ENCODE results near the gene TBC1D10B. TPM values are rescaled to one million over a fixed set of nuclear protein-coding genes. Genes with fewer than 3 reads are reported as not detected.
A peak's percentile ranks its signal among the peaks of the same experiment; 100 is the strongest.
"Not testable (repeated sequence)": the region's sequence is repeated elsewhere in the genome, so short reads cannot be mapped to it uniquely, and the experiment has no call there.

TBC1D10B gene
- total RNA-seq, 1 experiment from 2014 or later, result 60.6 TPM

DNA sequence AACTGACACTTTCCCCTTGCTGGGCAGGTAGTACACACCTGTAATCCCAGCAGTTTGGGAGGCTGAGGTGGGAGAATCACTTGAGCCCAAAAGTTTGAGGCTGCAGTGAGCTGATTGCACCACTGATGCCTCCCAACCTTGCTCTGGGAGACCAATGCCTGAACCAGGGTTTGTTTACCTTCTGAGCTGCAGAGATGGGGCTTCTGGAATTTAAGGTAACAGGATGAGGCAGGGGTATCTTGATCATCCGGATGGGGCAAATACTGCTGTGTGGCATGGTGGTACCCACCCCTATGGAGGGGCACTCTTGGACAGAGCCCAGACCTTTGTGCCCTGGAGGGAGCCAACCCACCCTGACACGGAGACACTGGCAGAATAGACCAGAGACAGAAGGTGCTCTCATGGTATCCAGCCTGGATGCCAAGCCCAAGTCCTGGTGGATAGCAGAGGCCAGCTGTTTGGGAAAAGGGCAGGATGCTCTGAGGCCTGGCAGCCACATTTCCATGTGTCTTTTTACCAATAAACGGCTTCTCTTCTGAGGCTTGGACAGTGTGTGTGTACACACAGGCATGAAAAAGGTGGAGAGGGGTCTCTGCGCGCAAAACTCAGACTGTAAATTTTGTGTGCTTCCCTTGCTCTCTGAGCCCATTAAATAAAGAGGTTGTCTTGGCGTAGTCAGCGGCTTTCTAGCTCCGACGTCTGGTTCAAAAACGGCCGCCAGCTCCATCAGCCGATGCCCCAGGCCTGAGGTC is 29.3 kb upstream of the TBC1D10B start:
- DNase-seq, result no peak
- H3K9me3 ChIP-seq, result no peaks in the 10 kb centered on the region
- peak overlapping the region; percentile 50 for H3K4me3 ChIP-seq
- H3K36me3 ChIP-seq, result peaks cover 17% of the 10 kb centered on the region
- no peaks in the 10 kb centered on the region for H3K27me3 ChIP-seq

DNA sequence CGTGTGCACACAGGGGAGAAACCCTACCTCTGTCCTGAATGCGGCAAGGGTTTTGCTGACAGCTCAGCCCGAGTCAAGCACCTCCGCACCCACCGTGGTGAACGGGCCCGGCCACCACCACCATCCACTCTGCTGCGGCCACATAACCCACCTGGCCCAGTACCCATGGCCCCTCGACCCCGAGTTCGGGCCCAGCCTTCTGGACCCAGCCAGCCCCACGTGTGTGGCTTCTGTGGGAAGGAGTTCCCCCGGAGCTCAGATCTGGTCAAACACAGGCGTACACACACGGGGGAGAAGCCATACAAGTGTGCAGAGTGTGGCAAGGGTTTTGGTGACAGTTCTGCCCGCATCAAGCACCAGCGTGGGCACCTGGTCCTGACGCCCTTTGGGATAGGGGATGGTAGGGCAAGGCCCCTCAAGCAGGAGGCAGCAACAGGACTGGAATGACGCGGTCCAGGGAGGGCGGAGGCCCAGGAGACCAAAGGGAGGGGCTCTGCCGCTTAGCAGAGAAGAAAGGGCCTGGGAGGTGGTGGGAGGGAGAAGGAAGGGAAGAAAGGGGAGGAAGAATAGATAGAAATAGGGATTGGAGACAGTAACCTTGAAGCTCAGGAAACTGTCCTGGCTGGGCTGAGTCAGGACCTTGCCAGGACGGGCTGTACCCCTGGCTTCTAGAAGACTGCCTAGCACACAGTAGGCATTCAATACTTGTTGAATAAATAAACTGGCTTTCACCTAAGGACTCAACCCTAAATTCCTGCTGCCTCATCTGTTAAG is 28.6 kb upstream of the TBC1D10B start:
- no peaks in the 10 kb centered on the region for H3K9me3 ChIP-seq
- H3K27me3 ChIP-seq, result no peaks in the 10 kb centered on the region
- no peak overlapping the region for H3K4me3 ChIP-seq
- no peak for DNase-seq
- H3K36me3 ChIP-seq, result peaks cover 17% of the 10 kb centered on the region

DNA sequence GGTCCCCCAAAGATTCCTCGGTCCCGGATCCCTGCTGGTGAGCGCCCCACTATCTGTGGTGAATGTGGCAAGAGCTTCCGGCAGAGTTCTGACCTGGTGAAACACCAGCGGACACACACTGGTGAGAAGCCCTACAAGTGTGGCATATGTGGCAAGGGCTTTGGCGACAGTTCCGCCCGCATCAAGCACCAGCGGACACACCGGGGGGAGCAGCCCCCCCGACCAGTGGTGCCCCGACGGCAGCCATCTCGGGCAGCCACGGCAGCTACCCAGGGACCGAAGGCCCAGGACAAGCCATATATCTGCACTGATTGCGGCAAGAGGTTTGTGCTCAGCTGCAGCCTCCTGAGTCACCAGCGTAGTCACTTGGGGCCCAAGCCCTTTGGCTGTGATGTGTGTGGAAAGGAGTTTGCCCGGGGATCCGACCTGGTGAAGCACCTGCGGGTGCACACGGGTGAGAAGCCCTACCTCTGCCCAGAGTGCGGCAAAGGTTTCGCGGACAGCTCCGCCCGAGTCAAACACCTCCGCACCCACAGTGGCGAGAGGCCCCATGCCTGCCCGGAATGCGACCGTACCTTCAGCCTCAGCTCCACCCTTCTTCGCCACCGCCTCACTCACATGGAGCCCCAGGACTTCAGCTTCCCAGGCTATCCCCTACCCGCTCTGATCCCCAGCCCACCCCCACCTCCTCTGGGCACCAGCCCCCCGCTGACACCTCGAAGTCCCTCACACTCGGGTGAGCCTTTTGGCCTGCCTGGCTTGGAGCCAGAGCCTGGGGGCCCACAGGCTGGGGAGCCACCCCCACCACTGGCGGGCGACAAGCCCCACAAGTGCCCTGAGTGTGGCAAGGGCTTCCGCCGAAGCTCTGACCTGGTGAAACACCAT is 27.7 kb upstream of the TBC1D10B start:
- no peak for DNase-seq
- no peaks in the 10 kb centered on the region for H3K9me3 ChIP-seq
- H3K27me3 ChIP-seq, result no peaks in the 10 kb centered on the region
- H3K4me3 ChIP-seq, result no peak overlapping the region
- H3K36me3 ChIP-seq, result peaks cover 17% of the 10 kb centered on the region

DNA sequence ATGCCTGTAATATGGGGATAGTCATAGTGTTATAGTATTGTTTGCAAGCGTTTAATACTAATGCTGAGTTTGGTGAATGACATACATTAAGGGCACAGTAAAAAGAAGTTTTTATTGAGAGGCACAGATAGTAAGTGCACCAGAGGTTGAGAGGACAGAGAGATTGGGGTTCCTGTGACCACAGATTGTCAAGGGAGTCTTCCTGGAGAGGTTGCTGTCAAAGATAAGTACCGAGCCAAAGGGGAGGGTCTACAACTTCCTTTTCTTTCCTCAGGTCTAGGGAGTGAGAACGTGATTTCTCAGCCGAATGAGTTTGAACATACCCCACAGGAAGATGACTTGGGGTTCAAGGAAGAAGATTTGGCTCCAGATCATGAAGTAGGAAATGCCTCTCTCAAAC is 26.8 kb upstream of the TBC1D10B start:
- Histone ChIP-seq H3K36me3 (peaks cover 17% of the 10 kb centered on the region), H3K27me3 (no peaks in the 10 kb centered on the region), H3K4me3 (no peak overlapping the region), H3K9me3 (no peaks in the 10 kb centered on the region)
- no peak for DNase-seq

DNA sequence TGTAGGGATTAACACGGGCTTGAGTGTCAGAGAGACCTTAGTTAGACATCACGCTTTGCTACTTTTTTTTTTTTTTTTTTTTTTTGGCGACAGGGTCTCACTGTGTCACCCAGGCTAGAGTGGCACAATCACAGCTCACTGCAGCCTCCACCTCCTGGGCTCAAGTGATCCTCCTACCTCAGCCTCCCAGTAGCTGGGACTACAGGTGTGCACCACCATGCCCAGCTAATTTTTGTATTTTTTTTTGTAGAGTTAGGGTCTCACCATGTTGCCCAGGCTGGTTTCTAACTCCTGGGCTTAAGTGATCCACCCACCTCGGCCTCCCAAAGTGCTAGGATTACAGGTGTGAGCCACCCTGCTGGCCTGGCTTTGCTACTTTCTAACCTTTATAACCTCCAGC is 26.3 kb upstream of the TBC1D10B start:
- Histone ChIP-seq H3K4me3 (peak overlapping the region; percentile 97; the same call in 1 of the 2 replicates), H3K36me3 (peaks cover 17% of the 10 kb centered on the region)
- DNase-seq, H3K9me3 ChIP-seq, H3K27me3 ChIP-seq: not testable (repeated sequence)

DNA sequence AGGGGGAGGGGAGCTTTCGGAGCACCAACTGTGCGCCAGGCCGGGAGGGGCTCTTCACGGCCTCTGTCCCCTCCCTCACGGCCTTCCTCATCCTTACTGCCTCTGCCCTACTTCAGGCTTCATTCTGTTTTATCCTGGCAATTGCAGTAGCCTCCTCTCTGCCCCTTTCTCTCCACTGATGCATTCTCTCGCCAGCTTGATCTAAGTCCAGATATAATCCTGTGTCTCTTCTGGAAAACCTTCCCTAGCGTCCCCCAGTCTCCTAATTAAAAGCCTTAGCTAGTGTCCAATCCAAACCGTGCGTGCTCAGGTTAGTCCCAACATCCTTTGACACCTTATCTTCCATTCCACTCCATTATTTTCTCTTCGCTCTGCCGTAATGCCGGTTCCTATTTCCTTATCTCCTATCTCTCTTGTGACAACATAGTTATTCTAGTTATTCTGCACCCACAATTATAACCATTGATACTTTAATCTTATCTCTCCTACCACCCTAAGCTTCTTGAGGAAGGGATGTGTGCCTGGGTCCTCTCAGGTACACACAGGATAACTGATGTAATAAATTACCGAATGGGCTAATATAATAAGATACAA is 25.8 kb upstream of the TBC1D10B start:
- H3K4me3 ChIP-seq, result peak overlapping the region; percentile 97
- peak; percentile 59 for DNase-seq
- no peaks in the 10 kb centered on the region for H3K9me3 ChIP-seq
- peaks cover 17% of the 10 kb centered on the region for H3K36me3 ChIP-seq
- H3K27me3 ChIP-seq, result no peaks in the 10 kb centered on the region

DNA sequence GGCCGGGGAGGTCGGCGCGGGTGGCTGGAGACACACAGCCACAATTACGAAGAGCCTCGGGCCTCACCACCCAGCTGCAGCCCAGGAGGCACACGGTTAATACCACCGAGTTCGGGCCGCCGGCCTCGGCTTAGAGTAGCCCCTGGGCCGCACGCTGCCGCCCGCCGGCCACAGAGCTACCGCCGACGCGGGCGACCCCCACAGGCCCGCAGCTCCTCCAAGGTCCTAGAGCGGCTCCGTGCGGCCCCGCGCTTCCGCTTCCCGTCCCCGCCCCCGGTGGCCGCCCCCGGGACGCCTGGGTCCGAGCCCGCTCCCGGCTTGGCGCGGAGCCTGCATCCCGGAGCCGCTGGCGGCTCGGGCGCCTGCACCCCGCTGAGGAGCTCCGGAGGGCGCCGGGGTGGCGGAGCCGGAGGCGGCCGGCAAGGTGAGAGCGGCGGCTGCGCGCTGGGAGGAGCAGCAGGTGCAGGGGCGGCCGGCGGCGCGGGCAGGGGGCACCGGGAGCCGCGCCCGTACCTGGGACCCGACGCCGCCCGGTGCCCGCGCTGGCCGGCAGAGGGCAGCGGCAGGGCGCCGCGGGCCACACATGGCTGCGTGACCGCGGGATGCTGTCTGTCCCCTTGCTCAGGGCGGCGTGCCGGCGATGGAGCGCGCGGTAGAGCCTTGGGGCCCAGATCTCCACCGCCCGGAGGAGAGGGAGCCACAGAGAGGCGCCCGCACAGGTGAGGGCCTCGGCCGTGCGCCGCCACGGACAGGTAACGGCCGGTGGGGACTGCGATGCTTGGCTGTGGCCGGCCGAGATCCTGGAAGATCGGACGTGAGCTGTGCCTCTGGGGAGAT is 25.1 kb upstream of the TBC1D10B start, which contains the start of gene ZNF48:
TSS of gene ZNF48 (plus strand) at position 266 of the 837 bp plus-strand sequence. CDS start at position 641, 375 bp downstream.
- Histone ChIP-seq H3K9me3 (no peaks in the 10 kb centered on the region), H3K36me3 (peaks cover 17% of the 10 kb centered on the region), H3K27me3 (no peaks in the 10 kb centered on the region), H3K4me3 (peak within 1 kb of the TSS; percentile 97)
- DNase-seq, result peak; percentile 86

DNA sequence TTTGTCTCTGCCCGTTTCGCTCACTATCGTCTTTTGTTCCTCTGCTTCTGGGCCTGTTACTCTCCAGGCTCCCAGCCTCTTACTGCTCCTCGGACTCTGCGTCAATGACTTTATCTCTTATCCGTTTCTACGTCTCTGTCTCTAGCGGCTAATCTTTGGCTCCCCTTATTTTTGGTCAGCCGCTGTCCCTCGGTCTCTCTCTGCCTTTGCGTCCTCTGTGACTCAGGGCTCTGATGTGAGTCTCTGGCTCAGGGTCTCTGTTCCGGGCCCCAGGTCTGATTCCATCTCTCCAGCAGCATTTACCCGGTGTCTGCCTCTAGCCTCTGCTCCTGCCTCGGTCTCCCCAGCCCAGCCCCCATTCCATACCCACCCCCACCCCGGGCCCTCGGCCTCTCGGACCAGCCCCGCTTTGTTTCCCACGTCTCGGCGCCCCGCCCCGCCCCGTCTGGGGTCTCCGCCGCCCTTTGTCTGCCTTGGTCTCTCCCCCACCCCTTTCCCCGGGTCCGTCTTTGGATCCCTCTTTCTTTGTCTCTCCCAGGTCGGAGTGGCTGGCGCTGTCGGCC is 24.4 kb upstream of the TBC1D10B start:
- DNase-seq, result no peak
- no peaks in the 10 kb centered on the region for H3K27me3 ChIP-seq

DNA sequence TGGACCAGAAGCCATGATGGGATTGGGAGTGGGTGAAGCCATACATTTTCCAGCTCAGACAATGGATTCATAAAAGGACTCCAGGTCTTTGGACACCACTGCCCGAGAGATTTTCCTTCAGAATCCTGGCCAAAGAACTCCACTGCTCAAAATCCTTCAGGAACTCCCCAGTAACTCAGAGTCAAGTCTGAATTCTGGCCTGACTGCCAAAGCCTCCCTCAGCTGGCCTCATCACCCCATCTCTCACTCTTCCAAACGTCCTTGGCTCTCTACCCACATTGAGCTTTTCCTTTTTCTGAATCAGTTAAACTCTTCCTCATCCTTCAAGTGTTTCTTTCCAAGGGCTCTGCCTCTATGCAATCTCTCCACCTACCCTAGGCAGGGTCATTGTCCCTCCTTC is 13.2 kb upstream of the TBC1D10B start:
- peaks cover 2% of the 10 kb centered on the region; the same call in 1 of the 2 replicates for H3K36me3 ChIP-seq

More for the DNA sequence above, 24.4 kb upstream of the TBC1D10B start:
- Histone ChIP-seq H3K9me3 (no peaks in the 10 kb centered on the region), H3K4me3 (peak overlapping the region; percentile 97), H3K36me3 (peaks cover 17% of the 10 kb centered on the region)

DNA sequence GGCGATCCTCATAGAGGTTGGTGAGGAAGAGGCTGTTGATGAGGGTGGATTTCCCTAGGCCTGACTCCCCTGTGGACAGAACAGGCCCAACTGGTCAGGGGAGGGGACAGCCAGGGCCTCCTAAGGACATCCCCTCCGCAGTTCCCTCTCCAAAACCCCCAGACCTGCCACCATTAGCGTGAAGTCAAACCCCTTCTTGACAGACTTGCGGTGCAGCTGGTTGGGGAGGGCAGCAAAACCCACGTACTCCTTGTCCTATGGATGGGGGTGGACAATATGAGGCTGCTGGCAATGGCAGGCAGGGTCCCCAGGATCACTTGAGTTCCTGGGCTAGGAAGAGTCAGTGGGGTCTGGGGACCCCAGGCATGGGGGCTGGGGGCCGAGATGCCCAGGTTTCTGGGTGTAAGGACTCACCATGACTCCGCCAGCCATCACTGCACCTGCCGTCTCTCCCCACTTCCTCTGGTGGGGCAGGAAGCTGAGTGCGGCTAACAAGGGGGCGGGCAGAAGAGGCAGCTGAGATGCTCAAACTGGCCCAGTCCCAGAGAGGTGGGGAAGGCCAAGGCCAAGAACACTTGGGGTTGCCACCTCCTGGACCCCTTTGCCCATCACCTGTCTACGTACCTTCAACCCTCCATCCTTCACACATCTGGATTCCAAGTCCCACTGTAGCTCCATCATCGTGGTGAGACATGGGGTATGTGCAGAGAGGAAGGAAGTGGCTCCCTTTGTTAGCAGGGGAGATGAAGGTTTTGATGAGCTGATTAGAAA is 12.0 kb upstream of the TBC1D10B start, which contains the start of gene SEPTIN1:
TSS of gene SEPTIN1 (minus strand) at position 451 of the 771 bp plus-strand sequence. CDS start at position 432, 19 bp downstream.
- no peak for DNase-seq
- Histone ChIP-seq H3K36me3 (peaks cover 2% of the 10 kb centered on the region; the same call in 1 of the 2 replicates), H3K27me3 (no peaks in the 10 kb centered on the region), H3K4me3 (no peak within 1 kb of the TSS), H3K9me3 (no peaks in the 10 kb centered on the region)

More for the DNA sequence above, 13.2 kb upstream of the TBC1D10B start:
- Histone ChIP-seq H3K27me3 (no peaks in the 10 kb centered on the region), H3K4me3 (no peak overlapping the region), H3K9me3 (no peaks in the 10 kb centered on the region)
- DNase-seq, result no peak

DNA sequence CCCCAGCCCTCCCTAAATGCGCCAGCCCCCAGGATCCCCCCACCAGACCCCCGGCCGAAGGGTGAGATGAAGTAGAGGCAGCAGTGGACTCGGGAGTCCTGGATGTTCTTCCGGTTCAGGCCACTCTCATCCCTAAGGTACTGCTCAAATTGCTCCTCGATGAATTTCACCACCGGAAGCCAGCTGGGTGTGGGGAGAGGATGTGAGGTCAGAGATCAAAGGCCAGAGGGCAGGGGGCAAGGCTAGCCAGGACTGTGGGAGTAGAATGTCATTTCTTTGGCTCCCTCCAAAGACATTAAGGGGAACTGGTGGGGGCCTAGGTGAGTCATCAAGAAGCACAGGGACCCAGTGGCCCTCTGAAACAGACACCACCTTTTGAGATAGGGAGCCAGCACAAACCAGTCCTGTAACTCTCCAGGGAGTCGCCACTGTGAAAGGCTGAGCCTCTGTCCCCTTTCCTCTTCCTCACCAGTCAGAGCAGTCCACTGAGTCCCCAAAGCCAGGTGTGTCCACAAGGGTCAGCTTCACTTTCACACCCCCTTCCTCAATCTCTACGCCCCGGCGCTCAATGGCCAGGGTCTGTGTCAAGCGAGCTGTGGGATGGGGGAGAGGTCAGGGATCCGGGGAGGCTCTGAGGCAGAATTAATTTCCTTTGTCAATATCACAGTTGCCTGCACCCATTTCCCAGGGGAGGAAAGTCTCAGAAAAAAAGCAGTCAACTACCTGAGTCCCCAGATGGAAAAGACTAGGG is 11.2 kb upstream of the TBC1D10B start:
- no peaks in the 10 kb centered on the region for H3K27me3 ChIP-seq
- no peak for DNase-seq
- no peaks in the 10 kb centered on the region for H3K9me3 ChIP-seq
- H3K36me3 ChIP-seq, result peaks cover 2% of the 10 kb centered on the region; the same call in 1 of the 2 replicates
- H3K4me3 ChIP-seq, result no peak overlapping the region

DNA sequence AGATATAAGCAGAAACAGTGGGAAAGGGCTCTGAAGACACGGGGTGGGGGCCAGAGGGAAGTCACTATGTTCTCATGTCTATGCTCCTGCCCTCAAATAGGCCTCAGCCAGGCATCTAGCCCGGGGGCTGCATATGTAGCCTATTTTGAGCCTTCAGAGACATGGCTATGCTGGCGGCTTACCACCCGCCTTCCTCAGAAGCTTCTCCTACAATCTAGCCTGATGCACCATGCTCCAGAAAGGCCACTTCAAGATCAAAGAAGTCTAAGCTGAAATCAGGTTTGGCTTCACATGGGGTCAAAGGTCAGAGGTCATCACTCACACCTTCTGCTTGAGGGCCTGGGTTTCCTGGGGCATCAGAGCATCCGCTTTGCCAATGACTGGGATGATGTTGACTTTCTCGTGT is 10.5 kb upstream of the TBC1D10B start:
- DNase-seq, result no peak
- Histone ChIP-seq H3K36me3 (peaks cover 2% of the 10 kb centered on the region; the same call in 1 of the 2 replicates), H3K27me3 (no peaks in the 10 kb centered on the region), H3K9me3 (no peaks in the 10 kb centered on the region), H3K4me3 (no peak overlapping the region)

DNA sequence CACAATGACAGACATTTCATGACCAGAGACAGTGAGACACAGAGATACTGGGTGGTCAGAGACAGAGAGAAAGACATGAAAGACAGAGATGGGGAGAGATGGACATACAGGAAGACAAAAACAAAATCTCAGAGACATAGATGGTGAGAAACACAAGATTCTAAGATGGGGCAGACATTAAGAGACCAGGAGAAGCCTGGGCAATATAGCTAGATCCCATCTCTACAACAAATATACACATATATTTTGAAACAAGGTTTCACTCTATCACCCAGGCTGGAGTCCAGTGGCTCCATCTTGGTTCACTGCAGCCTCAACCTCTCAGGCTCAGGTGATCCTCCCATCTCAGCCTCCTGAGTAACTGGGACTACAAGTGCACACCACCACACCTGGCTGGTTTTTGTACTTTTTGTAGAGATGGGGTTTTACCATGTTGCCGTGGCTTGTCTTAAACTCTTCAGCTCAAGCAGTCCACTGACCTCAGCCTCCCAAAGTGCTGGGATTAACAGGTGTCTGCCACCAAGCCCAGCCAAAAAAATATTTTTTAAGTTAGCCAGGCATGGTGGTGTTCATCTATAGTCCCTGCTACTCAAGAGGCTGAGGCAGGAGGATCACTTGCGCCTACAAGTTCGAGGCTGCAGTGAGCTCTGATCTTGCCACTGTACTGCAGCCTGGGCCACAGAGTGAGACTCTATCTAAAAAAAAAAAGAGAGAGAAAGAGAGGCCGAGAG is 9.9 kb upstream of the TBC1D10B start:
- no peak overlapping the region for H3K4me3 ChIP-seq

More for the DNA sequence above, 9.9 kb upstream of the TBC1D10B start:
- H3K9me3 ChIP-seq, result no peaks in the 10 kb centered on the region
- peaks cover 2% of the 10 kb centered on the region; the same call in 1 of the 2 replicates for H3K36me3 ChIP-seq
- no peak for DNase-seq
- no peaks in the 10 kb centered on the region for H3K27me3 ChIP-seq

Data from MG63 (cell line).